ENCODE measurements around the gene PLXDC2.

Gene PLXDC2

GRCh38 chr10:19946245-19946644 is 130.0 kb downstream of the PLXDC2 start:
- no peak for DNase-seq

GRCh38 chr10:19946791-19947190 is 130.6 kb downstream of the PLXDC2 start:
- no peak for DNase-seq

GRCh38 chr10:19947215-19947614 is 131.0 kb downstream of the PLXDC2 start:
- no peak for DNase-seq

- DNase-seq: no peak
These were observed 131.4 kb downstream of the PLXDC2 start for GRCh38 chr10:19947656-19948055.

GRCh38 chr10:19952224-19953010 is 136.2 kb downstream of the PLXDC2 start:
- DNase-seq: no peak

GRCh38 chr10:19954601-19955000 is 138.4 kb downstream of the PLXDC2 start:
- DNase-seq: no peak

- no peak for DNase-seq
These were observed 140.3 kb downstream of the PLXDC2 start for GRCh38 chr10:19956516-19957032.

GRCh38 chr10:19958787-19959186 is 142.6 kb downstream of the PLXDC2 start:
- DNase-seq: no peak

- DNase-seq: no peak
These were observed 145.1 kb downstream of the PLXDC2 start for GRCh38 chr10:19961076-19962053.

GRCh38 chr10:19964625-19965024 is 148.4 kb downstream of the PLXDC2 start:
- no peak for DNase-seq

- DNase-seq: no peak
These were observed 150.5 kb downstream of the PLXDC2 start for GRCh38 chr10:19966751-19967150.

- no peak for DNase-seq
These were observed 151.7 kb downstream of the PLXDC2 start for GRCh38 chr10:19967981-19968380.

GRCh38 chr10:19968745-19969144 is 152.5 kb downstream of the PLXDC2 start:
- DNase-seq: no peak

GRCh38 chr10:19970256-19970655 is 154.0 kb downstream of the PLXDC2 start:
- DNase-seq: no peak

GRCh38 chr10:19970717-19971116 is 154.5 kb downstream of the PLXDC2 start:
- DNase-seq: no peak

- no peak for DNase-seq
These were observed 155.3 kb downstream of the PLXDC2 start for GRCh38 chr10:19971343-19972052.

GRCh38 chr10:19974138-19974537 is 157.9 kb downstream of the PLXDC2 start:
- DNase-seq: no peak

GRCh38 chr10:19974554-19974953 is 158.3 kb downstream of the PLXDC2 start:
- no peak for DNase-seq

GRCh38 chr10:19977097-19977521 is 160.9 kb downstream of the PLXDC2 start:
- DNase-seq: no peak

GRCh38 chr10:19979628-19980027 is 163.4 kb downstream of the PLXDC2 start:
- no peak for DNase-seq

GRCh38 chr10:19983880-19984565 is 167.8 kb downstream of the PLXDC2 start:
- no peak for DNase-seq

GRCh38 chr10:19985745-19986144 is 169.5 kb downstream of the PLXDC2 start:
- DNase-seq: no peak

Measured in CD4-positive, alpha-beta T cell treated with Interleukin-4 for 4 hours (primary cell).